Suprapubic skin (tissue), 4 donors: Measurements from ENCODE around the gene VAT1. TPM values are rescaled to one million over a fixed set of nuclear protein-coding genes. Genes with fewer than 3 reads are reported as not detected.

ENCODE experiments used
- DNase-seq, 2 donors: peaks; one replicate each; pipeline ENCODE4 v3.0.0-alpha.2; 2019; ENCODE audit warnings: low spot score in 2 of 2
- H3K27ac ChIP-seq: fragments of 200-600 bp; sonication (generic); one replicate; pipeline ENCODE4 v1.5.1; 2019
- H3K27me3 ChIP-seq: fragments of 200-600 bp; sonication (generic); one replicate; pipeline ENCODE4 v1.5.1; 2019
- H3K36me3 ChIP-seq: fragments of 200-600 bp; sonication (generic); one replicate; pipeline ENCODE4 v1.5.1; 2019
- H3K4me1 ChIP-seq: fragments of 200-600 bp; sonication (generic); one replicate; pipeline ENCODE4 v1.5.1; 2019
- H3K4me3 ChIP-seq: fragments of 200-600 bp; sonication (generic); one replicate; pipeline ENCODE4 v1.5.1; 2019; ENCODE audit warnings: mild to moderate bottlenecking
- H3K9me3 ChIP-seq: fragments of 200-600 bp; sonication (generic); one replicate; pipeline ENCODE4 v1.5.1; 2019
- CTCF ChIP-seq, 2 donors: fragments of 200-600 bp in 1 of 2; fragments of 450-650 bp in 1 of 2; sonication (generic) in 1 of 2; IDR thresholded peaks; one replicate each; pipeline ENCODE4 v1.5.1; 2016 to 2019; ENCODE audit warnings: antibody characterized with exemption in 2 of 2, mild to moderate bottlenecking in 1 of 2, moderate library complexity in 1 of 2
- EP300 ChIP-seq: sonication (generic); formaldehyde crosslinking; IDR thresholded peaks from one replicate; pipeline ENCODE4 v1.6.1; 2017; ENCODE audit warnings: antibody characterized with exemption
- POLR2A ChIP-seq, 2 donors: fragments of 450-650 bp; IDR thresholded peaks; one replicate each; pipeline ENCODE4 v1.6.1; 2017; ENCODE audit warnings: antibody characterized with exemption in 2 of 2, mild to moderate bottlenecking in 2 of 2, moderate library complexity in 2 of 2
- POLR2AphosphoS5 ChIP-seq, 3 donors: sonication (generic); formaldehyde crosslinking; IDR thresholded peaks; one replicate each; pipeline ENCODE4 v1.6.1; 2017; ENCODE audit warnings: antibody characterized with exemption in 3 of 3
- WGBS: methylation state at CpG from one replicate; pipeline ENCODE4 v1.1.5; 2018; 5-methylcytosine and 5-hydroxymethylcytosine counted together
- total RNA-seq, 4 donors: library from RNA; depleted of rRNA; stranded (reverse); fragments of >200 nt; gene quantifications; one replicate each; pipeline ENCODE4 v1.1.0, GENCODE V29; 2016

The VAT1 gene
- total RNA-seq, 4 donors from 2014 or later: 125 to 234 (median 188) TPM

- no peak for TF ChIP-seq POLR2A (IDR thresholded peaks at IDR 0.05)
- no peak for TF ChIP-seq EP300
- TF ChIP-seq CTCF (IDR thresholded peaks at IDR 0.05): no peak
- TF ChIP-seq POLR2AphosphoS5 (IDR thresholded peaks at IDR 0.05): no peak
- Histone ChIP-seq H3K4me3 (no peak overlapping the region), H3K4me1 (peaks cover 27% of the 10 kb centered on the region), H3K36me3 (no peaks in the 10 kb centered on the region), H3K27me3 (no peaks in the 10 kb centered on the region), H3K9me3 (no peaks in the 10 kb centered on the region), H3K27ac (peak overlapping the region; percentile 3)
- no peak for DNase-seq
- 58% methylated on average over 16 of the region's 16 CpGs for WGBS
These were observed 3.8 kb upstream of the VAT1 start for GRCh38 chr17:43025766-43026537.

GRCh38 chr17:43025290-43025657 lies 3.1 kb upstream of the VAT1 start:
- Histone ChIP-seq H3K4me3 (peak overlapping the region; percentile 48), H3K9me3 (no peaks in the 10 kb centered on the region), H3K27me3 (no peaks in the 10 kb centered on the region), H3K36me3 (no peaks in the 10 kb centered on the region), H3K27ac (peak overlapping the region; percentile 3), H3K4me1 (peaks cover 32% of the 10 kb centered on the region)
- WGBS: 10% methylated on average over 23 of the region's 27 CpGs
- peak in 1 of 2 donors; percentile 77 for DNase-seq
- TF ChIP-seq POLR2AphosphoS5 (IDR thresholded peaks at IDR 0.05): no peak

DNA sequence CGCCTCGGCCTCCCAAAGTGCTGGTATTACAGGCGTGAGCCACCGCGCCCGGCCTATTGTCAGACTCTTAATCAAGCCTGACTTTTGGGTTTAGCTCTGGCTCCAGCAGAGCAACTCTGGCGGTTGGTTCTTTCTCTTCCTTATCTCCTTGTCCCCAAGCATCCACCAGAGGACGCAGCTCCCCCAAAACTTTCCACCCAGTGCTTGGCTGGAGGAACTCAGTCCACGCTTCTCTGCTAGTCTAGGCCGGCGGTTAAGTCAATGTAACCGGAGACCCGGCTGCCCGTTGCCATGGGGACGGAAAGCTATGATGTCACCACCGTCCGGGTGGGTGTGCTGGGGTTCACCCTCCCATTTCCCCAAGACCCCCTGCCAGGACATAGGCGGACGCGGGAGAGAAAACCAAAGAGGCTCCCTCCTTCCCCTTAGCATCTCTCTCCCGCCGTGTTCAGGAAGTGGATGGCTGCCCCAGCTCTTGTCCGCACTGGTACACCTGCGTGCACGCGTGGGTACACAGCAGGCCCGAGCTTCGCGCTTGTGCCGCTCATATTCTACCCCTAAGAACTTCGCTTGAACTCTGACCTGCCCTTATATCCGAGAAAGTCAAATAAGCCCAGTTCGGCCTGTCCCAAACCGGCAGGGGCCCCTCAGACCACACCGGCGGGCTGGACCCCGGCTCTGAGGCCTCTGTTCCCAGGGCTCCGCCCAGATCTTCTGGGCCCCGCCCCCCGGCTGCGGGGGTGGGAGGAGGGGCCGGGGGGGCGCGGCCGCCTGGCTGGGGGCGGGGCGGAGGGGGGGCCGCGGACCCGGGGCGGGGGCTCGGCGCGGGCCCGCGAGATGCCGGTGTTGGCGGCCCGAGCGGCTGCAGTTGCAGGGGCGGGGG lies 2.5 kb upstream of the VAT1 start, which contains the start of gene RND2:
TSS of gene RND2 (plus strand) at position 825 of the 883 bp plus-strand sequence. CDS start 117 bp downstream, outside the sequence.
- peak within 1 kb of the TSS; percentile 48 for H3K4me3 ChIP-seq
- DNase-seq: peak; percentile 93 to 94
- H3K9me3 ChIP-seq: no peaks in the 10 kb centered on the region
- TF ChIP-seq CTCF (IDR thresholded peaks at IDR 0.05): peak; percentile 66 to 70
- TF ChIP-seq EP300: no peak
- peak in 1 of 3 donors; percentile 35 for TF ChIP-seq POLR2AphosphoS5 (IDR thresholded peaks at IDR 0.05)
- H3K27ac ChIP-seq: peak within 1 kb of the TSS; percentile 49
- peaks cover 38% of the 10 kb centered on the region for H3K4me1 ChIP-seq
- H3K36me3 ChIP-seq: no peaks in the 10 kb centered on the region
- no peaks in the 10 kb centered on the region for H3K27me3 ChIP-seq
- WGBS: under 1% methylated on average over 40 of the region's 61 CpGs

DNA sequence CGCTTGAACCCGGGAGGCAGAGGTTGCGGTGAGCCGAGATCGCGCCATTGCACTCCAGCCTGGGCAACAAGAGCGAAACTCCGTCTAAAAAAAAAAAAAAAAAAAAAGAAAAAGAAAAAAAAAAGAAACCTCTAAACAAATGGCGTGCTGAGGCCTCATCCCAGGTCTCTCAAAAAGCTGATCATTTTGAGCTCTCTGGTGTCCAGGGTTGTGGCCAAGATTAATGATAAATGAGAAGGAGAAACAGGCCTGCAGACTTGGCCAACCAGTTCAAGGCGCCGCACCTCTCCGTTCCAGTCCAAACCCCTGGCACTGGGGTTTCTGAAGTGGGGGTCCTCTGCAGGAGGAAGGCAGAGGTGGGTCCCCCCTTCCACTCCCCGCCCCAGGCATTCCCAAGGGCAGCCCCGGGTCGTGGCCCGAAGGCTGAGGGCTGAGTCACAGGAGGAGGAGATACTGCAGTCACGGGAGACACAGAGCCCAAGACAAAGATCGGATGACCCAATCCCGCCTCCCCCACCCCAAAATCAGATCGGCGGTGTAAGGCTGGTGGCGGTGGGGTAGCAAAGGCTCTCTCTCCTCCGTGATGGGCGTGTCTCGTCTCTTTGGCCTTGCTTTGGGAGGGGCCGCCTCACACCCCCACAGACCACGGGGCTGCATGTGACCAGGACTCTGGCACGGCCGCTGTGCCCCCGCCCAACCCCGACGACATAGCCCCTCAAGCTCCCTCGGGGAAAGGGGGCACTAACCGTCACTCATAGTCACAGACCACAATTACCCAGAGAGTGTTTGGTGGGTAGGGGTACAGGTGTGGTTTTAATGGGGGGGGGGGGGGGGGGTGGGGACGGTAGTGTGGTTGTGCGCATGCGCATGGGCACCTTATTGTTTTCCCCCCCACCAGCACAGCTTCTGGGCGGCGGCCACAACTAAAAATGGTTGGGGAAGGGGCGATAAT lies 1.1 kb downstream of the VAT1 start:
- WGBS: 32% methylated on average over 27 of the region's 40 CpGs
- Histone ChIP-seq H3K4me1 (peaks cover 65% of the 10 kb centered on the region), H3K9me3 (no peaks in the 10 kb centered on the region), H3K27ac (peak overlapping the region; percentile 91), H3K36me3 (peaks cover 19% of the 10 kb centered on the region), H3K4me3 (peak overlapping the region; percentile 95), H3K27me3 (no peaks in the 10 kb centered on the region)
- TF ChIP-seq POLR2A (IDR thresholded peaks at IDR 0.05): peak in 1 of 2 donors; percentile 52
- no peak for TF ChIP-seq CTCF (IDR thresholded peaks at IDR 0.05)
- no peak for TF ChIP-seq EP300
- TF ChIP-seq POLR2AphosphoS5 (IDR thresholded peaks at IDR 0.05): peak in 2 of 3 donors; percentile 25 to 38
- DNase-seq: peak; percentile 91 to 92

DNA sequence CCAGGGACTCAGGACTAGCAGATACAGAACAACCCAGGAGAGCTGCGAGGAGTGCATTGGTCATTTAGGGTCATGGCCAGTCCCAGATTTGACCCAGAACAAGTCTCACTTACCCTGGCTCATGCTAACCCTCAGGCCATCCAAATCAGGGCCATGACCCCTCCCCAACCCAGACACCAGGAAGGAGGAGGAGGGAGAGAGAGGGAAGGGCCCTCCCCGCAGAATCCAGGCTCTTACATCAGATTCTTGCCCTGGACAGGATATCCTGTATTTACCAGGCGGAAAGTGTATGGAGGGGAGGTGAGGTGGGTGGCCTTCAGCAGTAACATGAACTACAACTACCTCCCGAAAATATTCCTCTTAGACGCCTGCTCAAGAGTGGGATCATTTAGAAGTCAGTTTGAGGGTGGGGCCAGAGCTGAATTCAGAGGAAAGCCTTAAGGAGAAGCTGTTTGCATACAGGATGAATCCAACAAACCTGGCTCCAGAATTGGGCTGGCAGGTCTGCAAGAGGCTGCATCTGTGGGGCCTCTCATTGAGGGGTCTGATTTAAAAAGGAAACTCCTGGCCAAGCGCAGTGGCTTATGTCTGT lies 2.1 kb downstream of the VAT1 start:
- no peak for DNase-seq
- Histone ChIP-seq H3K4me1 (peaks cover 67% of the 10 kb centered on the region), H3K4me3 (peak overlapping the region; percentile 95), H3K9me3 (no peaks in the 10 kb centered on the region), H3K27me3 (no peaks in the 10 kb centered on the region), H3K27ac (peak overlapping the region; percentile 91), H3K36me3 (peaks cover 26% of the 10 kb centered on the region)
- WGBS: 54% methylated on average over 6 of the region's 6 CpGs
- TF ChIP-seq POLR2AphosphoS5 (IDR thresholded peaks at IDR 0.05) (no peak), POLR2A (IDR thresholded peaks at IDR 0.05) (no peak), CTCF (IDR thresholded peaks at IDR 0.05) (no peak), EP300 (no peak)
